NB4 (cell line): ENCODE results near the gene HDDC2.

Experiments used
- DNase-seq: peaks from one replicate; pipeline ENCODE4 v3.0.0; 2010; ENCODE audit warnings: low read depth
- H3K4me3 ChIP-seq: one replicate; pipeline ENCODE4 v1.5.1; 2011; ENCODE audit warnings: mild to moderate bottlenecking, low read depth, low read length, moderate library complexity
- MAX ChIP-seq: IDR thresholded peaks from 2 replicates; pipeline ENCODE4 v1.6.1; 2011; ENCODE audit warnings: low read depth, low read length
- MYC ChIP-seq: IDR thresholded peaks from 2 replicates; pipeline ENCODE4 v1.6.1; 2011; ENCODE audit warnings: low read depth, low read length
- POLR2A ChIP-seq: IDR thresholded peaks from 2 replicates; pipeline ENCODE4 v1.6.1; 2011; ENCODE audit warnings: mild to moderate bottlenecking; ENCODE audit not compliant: insufficient read length; ENCODE audit errors: extremely low read depth
- TF ChIP-seq, protein P1 (sequence below): IDR thresholded peaks from one replicate; pipeline ENCODE4 v1.5.1; 2012; ENCODE audit warnings: low read depth, low read length

The HDDC2 gene

GRCh38 chr6:125340175-125340835 is 38.5 kb upstream of the HDDC2 start:
- DNase-seq, result no peak
- H3K4me3 ChIP-seq, result no peak overlapping the region
- TF ChIP-seq POLR2A, result no peak
- no peak for TF ChIP-seq MAX
- no peak for TF ChIP-seq MYC
- TF ChIP-seq, protein P1, sequence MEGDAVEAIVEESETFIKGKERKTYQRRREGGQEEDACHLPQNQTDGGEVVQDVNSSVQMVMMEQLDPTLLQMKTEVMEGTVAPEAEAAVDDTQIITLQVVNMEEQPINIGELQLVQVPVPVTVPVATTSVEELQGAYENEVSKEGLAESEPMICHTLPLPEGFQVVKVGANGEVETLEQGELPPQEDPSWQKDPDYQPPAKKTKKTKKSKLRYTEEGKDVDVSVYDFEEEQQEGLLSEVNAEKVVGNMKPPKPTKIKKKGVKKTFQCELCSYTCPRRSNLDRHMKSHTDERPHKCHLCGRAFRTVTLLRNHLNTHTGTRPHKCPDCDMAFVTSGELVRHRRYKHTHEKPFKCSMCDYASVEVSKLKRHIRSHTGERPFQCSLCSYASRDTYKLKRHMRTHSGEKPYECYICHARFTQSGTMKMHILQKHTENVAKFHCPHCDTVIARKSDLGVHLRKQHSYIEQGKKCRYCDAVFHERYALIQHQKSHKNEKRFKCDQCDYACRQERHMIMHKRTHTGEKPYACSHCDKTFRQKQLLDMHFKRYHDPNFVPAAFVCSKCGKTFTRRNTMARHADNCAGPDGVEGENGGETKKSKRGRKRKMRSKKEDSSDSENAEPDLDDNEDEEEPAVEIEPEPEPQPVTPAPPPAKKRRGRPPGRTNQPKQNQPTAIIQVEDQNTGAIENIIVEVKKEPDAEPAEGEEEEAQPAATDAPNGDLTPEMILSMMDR, result no peak

- DNase-seq, result no peak
- H3K4me3 ChIP-seq, result no peak overlapping the region
- TF ChIP-seq MYC (no peak), POLR2A (no peak), MAX (no peak)
- TF ChIP-seq, protein P1, result no peak
Measured at GRCh38 chr6:125339653-125340052, 37.9 kb upstream of the HDDC2 start.

DNA sequence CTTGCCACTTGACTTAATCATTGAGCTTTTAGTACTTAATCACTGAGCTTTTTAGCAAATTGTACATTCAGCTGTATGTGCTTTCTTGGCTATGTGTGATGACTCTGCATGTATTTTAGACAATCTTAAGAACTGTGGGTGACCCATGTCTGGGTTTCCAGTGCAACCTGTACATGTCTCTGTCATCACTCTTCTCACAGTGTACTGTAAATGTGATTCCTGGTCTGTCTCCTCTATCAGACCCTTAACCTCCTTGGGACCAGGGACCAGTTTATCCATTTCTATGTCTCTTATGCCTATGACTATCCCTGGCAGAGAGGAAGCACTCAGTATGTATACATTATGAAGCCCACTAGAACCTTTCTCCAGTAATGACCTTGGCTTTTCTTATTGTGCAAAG is 36.6 kb upstream of the HDDC2 start:
- TF ChIP-seq, protein P1, result no peak
- TF ChIP-seq MYC (no peak), MAX (no peak), POLR2A (no peak)
- H3K4me3 ChIP-seq, result no peak overlapping the region
- DNase-seq, result no peak

DNA sequence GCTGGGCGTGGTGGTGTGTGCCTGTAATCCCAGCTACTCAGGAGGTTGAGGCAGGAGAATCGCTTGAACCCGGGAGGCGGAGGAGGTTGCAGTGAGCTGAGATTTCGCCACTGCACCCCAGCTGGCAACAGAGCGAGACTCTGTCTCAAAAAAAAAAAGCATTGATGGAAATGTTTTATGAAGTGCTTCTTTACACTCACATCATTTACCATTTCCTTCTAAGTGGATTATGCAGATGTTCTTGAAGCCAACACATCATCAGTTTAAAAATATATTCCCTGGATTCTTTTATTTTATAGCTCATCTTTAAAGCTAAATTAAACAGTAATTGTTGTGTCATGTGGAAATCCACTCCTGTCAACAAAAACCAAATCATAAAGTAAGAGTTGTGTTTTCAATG is 35.9 kb upstream of the HDDC2 start:
- no peak for DNase-seq
- no peak for TF ChIP-seq MYC
- no peak overlapping the region for H3K4me3 ChIP-seq

- TF ChIP-seq MAX (no peak), POLR2A (no peak), MYC (no peak)
- TF ChIP-seq, protein P1, result no peak
- H3K4me3 ChIP-seq, result no peak overlapping the region
- no peak for DNase-seq
Measured at GRCh38 chr6:125332664-125333063, 30.9 kb upstream of the HDDC2 start.

DNA sequence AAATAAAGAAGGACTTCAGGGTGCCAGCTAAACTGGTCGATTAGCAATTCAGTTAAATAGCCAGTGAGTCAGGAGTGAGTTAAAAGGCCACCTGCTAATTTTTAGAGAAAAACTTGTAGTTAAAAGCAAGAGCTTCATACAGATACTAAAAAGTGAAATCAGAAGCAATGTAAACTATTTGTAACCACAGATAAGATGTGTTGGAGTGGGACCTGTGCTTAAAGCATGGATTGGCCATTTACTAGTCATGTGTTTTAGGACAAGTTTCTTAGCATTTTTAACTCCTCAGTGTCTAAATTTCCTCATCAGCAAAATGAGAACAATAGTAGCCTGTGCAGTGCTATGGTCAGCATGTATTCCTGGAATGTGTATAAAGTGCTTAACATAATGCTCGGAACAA is 23.8 kb upstream of the HDDC2 start:
- no peak for DNase-seq
- no peak for TF ChIP-seq MAX
- TF ChIP-seq POLR2A, result no peak
- TF ChIP-seq, protein P1, result no peak
- TF ChIP-seq MYC, result no peak
- no peak overlapping the region for H3K4me3 ChIP-seq
